Lung (tissue), 12 donors: ENCODE measurements around the gene PCBP3. TPM values are rescaled to one million over a fixed set of nuclear protein-coding genes. Genes with fewer than 3 reads are reported as not detected.

Experiments
- ATAC-seq: fragments of 200-7000 bp; cut with Tn5 transposase; one replicate; pipeline ENCODE4 v1.9.1; 2020; ENCODE audit warnings: moderate number of reproducible peaks; ENCODE audit not compliant: insufficient read depth, low FRiP score
- DNase-seq, 3 donors: peaks; one replicate each; pipeline ENCODE4 v3.0.0-alpha.2; 2013 to 2017
- H3K27ac ChIP-seq, 2 donors: one replicate each; pipeline ENCODE4 v1.5.1; 2013; ENCODE audit warnings: mild to moderate bottlenecking in 2 of 2, moderate library complexity in 2 of 2, control low read depth in 1 of 2, inconsistent platforms in 1 of 2, low read depth in 1 of 2, low read length in 1 of 2
- H3K27me3 ChIP-seq, 3 donors: one replicate each; pipeline ENCODE4 v1.5.1; 2013; ENCODE audit warnings: low read length in 2 of 3; ENCODE audit not compliant: control insufficient read depth in 3 of 3, insufficient read depth in 3 of 3
- H3K36me3 ChIP-seq, 4 donors: one replicate each; pipeline ENCODE4 v1.5.1; 2013; ENCODE audit warnings: low read length in 4 of 4, mild to moderate bottlenecking in 1 of 4, moderate library complexity in 1 of 4; ENCODE audit not compliant: control insufficient read depth in 4 of 4, insufficient read depth in 4 of 4
- H3K4me1 ChIP-seq, 5 donors: one replicate each; pipeline ENCODE4 v1.5.1; 2013; ENCODE audit warnings: low read length in 5 of 5, mild to moderate bottlenecking in 2 of 5, moderate library complexity in 1 of 5; ENCODE audit not compliant: control insufficient read depth in 5 of 5, insufficient read depth in 5 of 5
- H3K4me3 ChIP-seq: one replicate; pipeline ENCODE4 v1.5.1; 2013; ENCODE audit warnings: mild to moderate bottlenecking, control low read depth, moderate library complexity
- H3K9ac ChIP-seq, 2 donors: one replicate each; pipeline ENCODE4 v1.5.1; 2013; ENCODE audit warnings: low read length in 2 of 2, control low read depth in 1 of 2; ENCODE audit not compliant: insufficient read depth in 1 of 2
- H3K9me3 ChIP-seq, 4 donors: one replicate each; pipeline ENCODE4 v1.5.1; 2013; ENCODE audit warnings: low read length in 3 of 4, mild to moderate bottlenecking in 1 of 4, moderate library complexity in 1 of 4; ENCODE audit not compliant: control insufficient read depth in 4 of 4, insufficient read depth in 3 of 4
- CTCF ChIP-seq: IDR thresholded peaks from 2 replicates; pipeline ENCODE4 v1.5.1; 2012; ENCODE audit warnings: mild to moderate bottlenecking; ENCODE audit errors: control extremely low read depth, extremely low read depth
- WGBS, 2 donors: extraction: QIAGEN DNeasy Blood & Tissue Kit; methylation state at CpG; one replicate each; pipeline ENCODE4 v1.1.7; 2013; 5-methylcytosine and 5-hydroxymethylcytosine counted together
- polyA plus RNA-seq, 2 donors: library from polyadenylated mRNA; stranded (reverse); fragments of 200-250 nt; gene quantifications; one replicate each; pipeline ENCODE4 v1.2.1, GENCODE V29; 2013
- total RNA-seq, 2 donors: library from RNA; depleted of rRNA in 1 of 2; stranded (reverse); fragments of >200 nt in 1 of 2; gene quantifications; one replicate each; pipeline ENCODE4 v1.2.1, GENCODE V29; 2014 to 2021
- donor health status: control.
- donor health status: control.
- donor health status: Bipolar disorder and iron deficiency.
- donor health status: healthy.
- donor health status: DM: yes; HTN: yes; CAD: no.

The PCBP3 gene
- total and polyA plus RNA-seq, 4 donors = 1.6 to 8.2 (median 3.1) TPM

DNA sequence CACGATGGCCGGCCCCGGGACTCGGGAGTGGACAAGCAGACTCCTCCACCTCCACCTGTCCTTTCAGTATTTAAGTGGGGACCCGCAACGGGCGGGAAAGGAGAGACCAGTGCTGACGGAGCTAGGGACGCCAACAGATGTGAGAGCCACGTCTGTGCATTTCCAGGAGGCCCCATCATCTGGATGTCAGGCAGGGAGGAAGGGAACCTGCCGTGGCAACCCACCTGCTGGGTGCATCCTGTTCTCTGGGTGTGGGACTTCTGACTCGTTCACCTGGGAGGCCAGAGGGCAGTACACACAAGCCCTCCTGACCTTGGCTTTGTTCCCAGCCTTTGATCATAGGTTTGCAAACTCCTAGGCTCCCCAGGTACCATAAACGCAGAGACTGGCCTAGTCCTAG is 5.6 kb upstream of the PCBP3 start:
- Histone ChIP-seq H3K27me3 (peaks cover 0 to 20% (median 0%) of the 10 kb centered on the region in 3 donors), H3K36me3 (no peaks in the 10 kb centered on the region), H3K27ac (no peak overlapping the region), H3K4me1 (peaks cover 0 to 4% (median 0%) of the 10 kb centered on the region in 5 donors), H3K9me3 (peaks cover 0 to 6% (median 0%) of the 10 kb centered on the region in 4 donors), H3K9ac (no peak overlapping the region), H3K4me3 (no peak overlapping the region)
- DNase-seq (no peak), ATAC-seq (no peak)
- no peak for TF ChIP-seq CTCF
- WGBS, 2 donors = 68 to 75% methylated on average over 13 of the region's 13 CpGs

- H3K27ac ChIP-seq = no peak overlapping the region
- WGBS, 2 donors = 39 to 41% methylated on average over 8 of the region's 8 CpGs
- H3K36me3 ChIP-seq = no peaks in the 10 kb centered on the region
- no peak for DNase-seq
- H3K27me3 ChIP-seq = peaks cover 0 to 20% (median 0%) of the 10 kb centered on the region in 3 donors
- no peak for ATAC-seq
- peaks cover 0 to 4% (median 0%) of the 10 kb centered on the region in 5 donors for H3K4me1 ChIP-seq
- peaks cover 0 to 6% (median 0%) of the 10 kb centered on the region in 4 donors for H3K9me3 ChIP-seq
- no peak overlapping the region for H3K9ac ChIP-seq
- H3K4me3 ChIP-seq = no peak overlapping the region
- TF ChIP-seq CTCF = no peak
Observed at GRCh38 chr21:45638707-45639106, 4.8 kb upstream of the PCBP3 start.

- Histone ChIP-seq H3K36me3 (no peaks in the 10 kb centered on the region), H3K27me3 (peaks cover 0 to 22% (median 2%) of the 10 kb centered on the region in 3 donors), H3K9ac (no peak overlapping the region), H3K27ac (no peak overlapping the region), H3K4me3 (no peak overlapping the region), H3K9me3 (peaks cover 0 to 6% (median 0%) of the 10 kb centered on the region in 4 donors), H3K4me1 (peaks cover 0 to 6% (median 2%) of the 10 kb centered on the region in 5 donors)
- ATAC-seq = no peak
- TF ChIP-seq CTCF = no peak
- DNase-seq = no peak
- WGBS, 2 donors = 64 to 76% methylated on average over 11 of the region's 11 CpGs
Observed at GRCh38 chr21:45639206-45640000, 4.1 kb upstream of the PCBP3 start.
